Fibroblast of lung (primary cell): ENCODE measurements around the gene ACBD3. TPM values are rescaled to one million over a fixed set of nuclear protein-coding genes. Genes with fewer than 3 reads are reported as not detected.

Source experiments
- DNase-seq, 2 donors: peaks; one replicate each; pipeline versions ENCODE4 v3.0.0 to v3.0.0-alpha.2; 2010; ENCODE audit warnings: low read depth in 2 of 2
- H2AFZ ChIP-seq: 2 replicates; pipeline ENCODE4 v1.5.1; 2012; ENCODE audit warnings: low read length, control low read depth, inconsistent platforms
- H3K27ac ChIP-seq: 2 replicates; pipeline ENCODE4 v1.5.1; 2011; ENCODE audit warnings: low read length, control low read depth; ENCODE audit not compliant: insufficient read depth
- H3K27me3 ChIP-seq: 2 replicates; pipeline ENCODE4 v1.5.1; 2011; ENCODE audit warnings: mild to moderate bottlenecking, low read length; ENCODE audit not compliant: control insufficient read depth, insufficient read depth
- H3K36me3 ChIP-seq: 2 replicates; pipeline ENCODE4 v1.5.1; 2011; ENCODE audit warnings: low read length; ENCODE audit not compliant: control insufficient read depth, insufficient read depth
- H3K4me1 ChIP-seq: 2 replicates; pipeline ENCODE4 v1.5.1; 2011; ENCODE audit warnings: low read length; ENCODE audit not compliant: control insufficient read depth, insufficient read depth; ENCODE audit errors: extremely low read depth
- H3K4me2 ChIP-seq: 2 replicates; pipeline ENCODE4 v1.5.1; 2011; ENCODE audit warnings: low read length, control low read depth; ENCODE audit not compliant: insufficient read depth; ENCODE audit errors: extremely low read depth
- H3K4me3 ChIP-seq, 4 experiments: fragments of 200-600 bp in 1 of 4; sonication (generic) in 1 of 4; replicated peaks in 1 of 4; 2 replicates each; pipeline ENCODE4 v1.5.1; 2011 to 2016; ENCODE audit warnings: low read length in 4 of 4, low read depth in 3 of 4, mild to moderate bottlenecking in 3 of 4, control low read depth in 2 of 4, inconsistent platforms in 1 of 4, mixed read lengths in 1 of 4; ENCODE audit not compliant: insufficient read depth in 1 of 4; ENCODE audit errors: control extremely low read depth in 1 of 4
- H3K79me2 ChIP-seq: 2 replicates; pipeline ENCODE4 v1.5.1; 2012; ENCODE audit warnings: mild to moderate bottlenecking, low read length, inconsistent platforms; ENCODE audit not compliant: control insufficient read depth, insufficient read depth
- H3K9ac ChIP-seq: 2 replicates; pipeline ENCODE4 v1.5.1; 2011; ENCODE audit warnings: mild to moderate bottlenecking, low read length, control low read depth; ENCODE audit not compliant: insufficient read depth
- H3K9me3 ChIP-seq: 2 replicates; pipeline ENCODE4 v1.5.1; 2012; ENCODE audit warnings: low read depth, low read length; ENCODE audit not compliant: control insufficient read depth, insufficient read depth
- H4K20me1 ChIP-seq: 2 replicates; pipeline ENCODE4 v1.5.1; 2011; ENCODE audit warnings: low read length; ENCODE audit not compliant: control insufficient read depth, insufficient read depth; ENCODE audit errors: extremely low read depth
- EZH2 ChIP-seq: IDR thresholded peaks from 2 replicates; pipeline ENCODE4 v1.5.1; 2012; ENCODE audit warnings: low read length, control low read depth, mild to moderate bottlenecking; ENCODE audit errors: missing control alignments
- polyA plus RNA-seq, 2 donors: library from polyadenylated mRNA; depleted of rRNA in 1 of 2; stranded (reverse) in 1 of 2; unstranded in 1 of 2; fragments of >200 nt; gene quantifications; 2 replicates each; pipeline ENCODE4 v1.2.1, GENCODE V29; 2011 to 2012; ENCODE audit warnings: missing spikeins in 1 of 2
- total RNA-seq: library from RNA; depleted of rRNA; stranded (reverse); fragments of >200 nt; gene quantifications from 2 replicates; pipeline ENCODE4 v1.2.1, GENCODE V29; 2014
- TF ChIP-seq, protein P1 (sequence below), 2 donors: IDR thresholded peaks in 1 of 2; conservative IDR thresholded peaks in 1 of 2; 1 replicate in 1 of 2; 2 replicates in 1 of 2; pipeline ENCODE4 v1.5.1; 2011 to 2012; ENCODE audit warnings: low read length in 2 of 2, control low read depth in 1 of 2, inconsistent platforms in 1 of 2, low read depth in 1 of 2, mild to moderate bottlenecking in 1 of 2

Gene ACBD3
- total and polyA plus RNA-seq, 2 donors (not counting 1 experiment from before 2014, with no cell fraction given), result 67.7 to 85.0 TPM

DNA sequence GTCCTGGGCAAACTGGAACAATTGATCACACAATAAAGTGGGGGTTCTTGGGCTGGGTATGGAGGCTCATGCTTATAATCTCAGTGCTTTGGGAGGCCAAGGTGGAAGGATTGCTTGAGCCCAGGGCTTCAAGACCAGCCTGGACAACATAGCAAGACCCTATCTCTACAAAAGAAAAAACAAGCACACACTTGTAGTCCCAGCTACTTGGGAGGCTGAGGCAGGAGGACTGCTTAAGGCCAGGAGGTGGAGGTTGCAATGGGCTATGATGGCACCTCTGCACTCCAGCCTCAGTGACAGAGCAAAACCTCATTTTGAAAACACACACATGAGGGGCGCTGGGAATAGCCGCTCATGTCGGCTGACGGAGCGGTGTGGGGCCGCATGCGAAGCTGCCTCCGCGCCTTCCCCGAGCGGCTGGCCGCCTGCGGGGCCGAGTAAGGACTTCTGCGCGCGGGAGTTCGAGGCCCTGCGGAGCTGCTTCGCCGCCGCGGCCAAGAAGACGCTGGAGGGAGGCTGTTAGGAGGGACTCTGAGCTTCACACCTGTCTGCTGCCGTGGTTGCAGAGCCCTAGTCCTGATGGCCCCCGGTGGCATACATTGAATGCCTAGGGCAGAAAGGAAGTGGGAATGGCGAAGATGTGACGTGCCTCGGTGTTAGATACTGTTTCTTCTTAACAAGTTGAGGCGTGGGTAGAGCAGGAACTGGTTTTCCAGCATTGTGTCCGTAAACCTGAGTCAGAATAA lies 59.5 kb downstream of the ACBD3 start:
- no peak overlapping the region for H2AFZ ChIP-seq
- no peak overlapping the region for H3K4me2 ChIP-seq
- no peak for DNase-seq
- TF ChIP-seq EZH2, result no peak
- TF ChIP-seq, protein P1, sequence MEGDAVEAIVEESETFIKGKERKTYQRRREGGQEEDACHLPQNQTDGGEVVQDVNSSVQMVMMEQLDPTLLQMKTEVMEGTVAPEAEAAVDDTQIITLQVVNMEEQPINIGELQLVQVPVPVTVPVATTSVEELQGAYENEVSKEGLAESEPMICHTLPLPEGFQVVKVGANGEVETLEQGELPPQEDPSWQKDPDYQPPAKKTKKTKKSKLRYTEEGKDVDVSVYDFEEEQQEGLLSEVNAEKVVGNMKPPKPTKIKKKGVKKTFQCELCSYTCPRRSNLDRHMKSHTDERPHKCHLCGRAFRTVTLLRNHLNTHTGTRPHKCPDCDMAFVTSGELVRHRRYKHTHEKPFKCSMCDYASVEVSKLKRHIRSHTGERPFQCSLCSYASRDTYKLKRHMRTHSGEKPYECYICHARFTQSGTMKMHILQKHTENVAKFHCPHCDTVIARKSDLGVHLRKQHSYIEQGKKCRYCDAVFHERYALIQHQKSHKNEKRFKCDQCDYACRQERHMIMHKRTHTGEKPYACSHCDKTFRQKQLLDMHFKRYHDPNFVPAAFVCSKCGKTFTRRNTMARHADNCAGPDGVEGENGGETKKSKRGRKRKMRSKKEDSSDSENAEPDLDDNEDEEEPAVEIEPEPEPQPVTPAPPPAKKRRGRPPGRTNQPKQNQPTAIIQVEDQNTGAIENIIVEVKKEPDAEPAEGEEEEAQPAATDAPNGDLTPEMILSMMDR (conservative IDR thresholded peaks at IDR 0.05 in 1 of 2, IDR thresholded peaks at IDR 0.05 in 1 of 2; ENCODE audit: low read depth in 1 of 2, low read length in 2 of 2), result no peak
- no peak overlapping the region for H3K4me3 ChIP-seq
- no peaks in the 10 kb centered on the region for H3K79me2 ChIP-seq
- H3K27ac ChIP-seq, result no peak overlapping the region
- H3K27me3 ChIP-seq, result no peaks in the 10 kb centered on the region
- no peaks in the 10 kb centered on the region for H3K9me3 ChIP-seq
- no peaks in the 10 kb centered on the region for H4K20me1 ChIP-seq
- no peaks in the 10 kb centered on the region for H3K36me3 ChIP-seq
- no peak overlapping the region for H3K9ac ChIP-seq
- H3K4me1 ChIP-seq, result peaks cover 2% of the 10 kb centered on the region

GRCh38 chr1:226125831-226126230 lies 60.7 kb downstream of the ACBD3 start:
- peaks cover 2% of the 10 kb centered on the region for H3K4me1 ChIP-seq
- peak in 1 of 2 donors; percentile 7 for DNase-seq
- no peaks in the 10 kb centered on the region for H3K27me3 ChIP-seq
- no peaks in the 10 kb centered on the region for H3K36me3 ChIP-seq
- no peak overlapping the region for H3K4me2 ChIP-seq
- no peak overlapping the region for H3K9ac ChIP-seq
- H3K79me2 ChIP-seq, result no peaks in the 10 kb centered on the region
- H4K20me1 ChIP-seq, result no peaks in the 10 kb centered on the region
- no peak overlapping the region for H3K27ac ChIP-seq
- no peak overlapping the region for H3K4me3 ChIP-seq
- H3K9me3 ChIP-seq, result no peaks in the 10 kb centered on the region
- TF ChIP-seq, protein P1 (conservative IDR thresholded peaks at IDR 0.05 in 1 of 2, IDR thresholded peaks at IDR 0.05 in 1 of 2; ENCODE audit: low read depth in 1 of 2, low read length in 2 of 2), result no peak
- no peak for TF ChIP-seq EZH2
- H2AFZ ChIP-seq, result no peak overlapping the region

- H3K79me2 ChIP-seq, result no peaks in the 10 kb centered on the region
- H3K27me3 ChIP-seq, result no peaks in the 10 kb centered on the region
- H3K9ac ChIP-seq, result no peak overlapping the region
- no peak overlapping the region for H3K4me3 ChIP-seq
- H2AFZ ChIP-seq, result no peak overlapping the region
- TF ChIP-seq, protein P1 (conservative IDR thresholded peaks at IDR 0.05 in 1 of 2, IDR thresholded peaks at IDR 0.05 in 1 of 2; ENCODE audit: low read depth in 1 of 2, low read length in 2 of 2), result peak; percentile 88 to 92
- no peak for TF ChIP-seq EZH2
- H3K36me3 ChIP-seq, result no peaks in the 10 kb centered on the region
- DNase-seq, result peak; percentile 63 to 78
- H3K4me2 ChIP-seq, result no peak overlapping the region
- H3K27ac ChIP-seq, result no peak overlapping the region
- H3K4me1 ChIP-seq, result peaks cover 2% of the 10 kb centered on the region
- H3K9me3 ChIP-seq, result no peaks in the 10 kb centered on the region
- H4K20me1 ChIP-seq, result no peaks in the 10 kb centered on the region
Observed at GRCh38 chr1:226125097-226125630, 61.4 kb downstream of the ACBD3 start.
